ENCODE data around the gene CCL26.

DNA sequence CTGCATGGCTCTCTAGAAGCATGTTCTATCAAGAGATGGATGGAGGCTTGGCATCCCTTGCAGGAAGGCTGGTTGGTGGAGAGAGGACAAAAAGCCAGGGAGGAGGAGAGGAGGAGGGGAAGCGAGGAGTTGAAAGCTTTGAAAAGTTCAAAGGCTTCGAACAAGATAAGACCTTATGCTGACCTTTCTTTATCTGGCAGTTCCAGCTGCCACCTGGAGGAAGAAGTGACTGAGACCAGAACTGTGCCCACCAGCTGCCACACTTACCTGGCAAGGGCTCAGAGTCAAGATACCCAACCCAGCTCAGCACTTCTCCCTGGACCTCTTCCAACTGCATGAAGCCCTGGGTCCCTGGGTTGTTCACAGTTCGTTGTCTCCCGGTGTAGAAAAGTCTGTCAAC is 26.8 kb upstream of the CCL26 start:
- TF ChIP-seq SCRT1 (tag by site-specific recombination; IDR thresholded peaks at IDR 0.05; ENCODE audit: borderline replicate concordance) (no peak), ZNF571 (tag by site-specific recombination; IDR thresholded peaks at IDR 0.05) (no peak)
- TF ChIP-seq, protein P1, sequence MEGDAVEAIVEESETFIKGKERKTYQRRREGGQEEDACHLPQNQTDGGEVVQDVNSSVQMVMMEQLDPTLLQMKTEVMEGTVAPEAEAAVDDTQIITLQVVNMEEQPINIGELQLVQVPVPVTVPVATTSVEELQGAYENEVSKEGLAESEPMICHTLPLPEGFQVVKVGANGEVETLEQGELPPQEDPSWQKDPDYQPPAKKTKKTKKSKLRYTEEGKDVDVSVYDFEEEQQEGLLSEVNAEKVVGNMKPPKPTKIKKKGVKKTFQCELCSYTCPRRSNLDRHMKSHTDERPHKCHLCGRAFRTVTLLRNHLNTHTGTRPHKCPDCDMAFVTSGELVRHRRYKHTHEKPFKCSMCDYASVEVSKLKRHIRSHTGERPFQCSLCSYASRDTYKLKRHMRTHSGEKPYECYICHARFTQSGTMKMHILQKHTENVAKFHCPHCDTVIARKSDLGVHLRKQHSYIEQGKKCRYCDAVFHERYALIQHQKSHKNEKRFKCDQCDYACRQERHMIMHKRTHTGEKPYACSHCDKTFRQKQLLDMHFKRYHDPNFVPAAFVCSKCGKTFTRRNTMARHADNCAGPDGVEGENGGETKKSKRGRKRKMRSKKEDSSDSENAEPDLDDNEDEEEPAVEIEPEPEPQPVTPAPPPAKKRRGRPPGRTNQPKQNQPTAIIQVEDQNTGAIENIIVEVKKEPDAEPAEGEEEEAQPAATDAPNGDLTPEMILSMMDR (tag by site-specific recombination; IDR thresholded peaks at IDR 0.05): no peak

Measured in HEK293 (cell line).